ENCODE data around the gene PLEKHA5.

The PLEKHA5 gene

DNA sequence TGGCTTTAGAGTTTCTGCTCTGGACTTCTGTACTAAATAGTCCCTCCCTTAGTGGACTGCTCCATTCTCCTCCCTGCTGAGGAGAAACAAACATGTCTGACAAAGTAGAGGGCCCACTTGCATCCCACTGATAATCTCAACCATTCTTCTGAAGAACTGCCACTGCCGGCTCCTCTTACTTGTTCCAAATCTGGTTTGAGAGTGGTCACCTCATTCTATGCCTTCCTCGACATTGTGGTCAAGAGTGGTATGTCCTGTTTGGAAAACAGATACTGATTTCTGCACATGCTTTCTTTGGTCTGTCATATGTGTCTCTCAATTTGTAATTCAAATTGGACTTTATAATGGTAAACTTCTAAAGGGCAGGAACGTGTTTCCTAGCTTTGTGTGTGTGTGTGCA is 36.3 kb upstream of the PLEKHA5 start:
- H3K27me3 ChIP-seq (ENCODE audit: control insufficient read depth, low read length), result no peaks in the 10 kb centered on the region
- H3K4me2 ChIP-seq (ENCODE audit: low read length), result no peak overlapping the region
- no peaks in the 10 kb centered on the region for H3K9me3 ChIP-seq (ENCODE audit: control insufficient read depth, insufficient read depth, low read length)

DNA sequence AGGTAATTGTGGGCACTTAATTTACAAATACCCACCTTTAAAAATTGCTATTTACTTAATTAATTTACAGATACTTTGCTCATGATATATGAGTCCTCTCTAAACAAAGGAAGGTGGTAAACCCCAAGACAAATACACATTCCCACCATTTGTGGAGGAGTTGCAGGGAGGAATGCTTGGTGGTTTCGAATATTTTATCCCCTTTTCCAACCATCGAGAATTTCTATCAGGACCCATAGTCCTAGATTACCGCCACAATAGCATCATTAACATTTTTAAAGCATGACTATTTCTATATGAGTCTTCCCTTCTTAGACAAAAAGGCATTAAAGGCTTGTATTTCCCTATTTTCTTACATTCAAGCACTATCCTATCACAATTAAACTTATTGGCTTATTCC is 34.2 kb upstream of the PLEKHA5 start:
- Histone ChIP-seq H3K27me3 (ENCODE audit: control insufficient read depth, low read length) (no peaks in the 10 kb centered on the region), H3K4me2 (ENCODE audit: low read length) (no peak overlapping the region), H3K79me2 (ENCODE audit: control insufficient read depth, low read length) (no peaks in the 10 kb centered on the region), H3K4me1 (ENCODE audit: control insufficient read depth, low read length) (no peaks in the 10 kb centered on the region), H4K20me1 (ENCODE audit: control insufficient read depth, insufficient read depth, low read depth, low read length) (no peaks in the 10 kb centered on the region), H3K9me2 (replicated peaks; ENCODE audit: control insufficient read depth, low read length) (no peaks in the 10 kb centered on the region), H3K36me3 (ENCODE audit: control insufficient read depth, low read length) (no peaks in the 10 kb centered on the region), H3F3A (ENCODE audit: control insufficient read depth, insufficient read depth) (no peaks in the 10 kb centered on the region), H3K9me3 (ENCODE audit: control insufficient read depth, insufficient read depth, low read length) (no peaks in the 10 kb centered on the region), H3K4me3 (ENCODE audit: low read length) (no peak overlapping the region), H3K27ac (ENCODE audit: low read depth, low read length) (no peak overlapping the region)
- TF ChIP-seq, protein P1, sequence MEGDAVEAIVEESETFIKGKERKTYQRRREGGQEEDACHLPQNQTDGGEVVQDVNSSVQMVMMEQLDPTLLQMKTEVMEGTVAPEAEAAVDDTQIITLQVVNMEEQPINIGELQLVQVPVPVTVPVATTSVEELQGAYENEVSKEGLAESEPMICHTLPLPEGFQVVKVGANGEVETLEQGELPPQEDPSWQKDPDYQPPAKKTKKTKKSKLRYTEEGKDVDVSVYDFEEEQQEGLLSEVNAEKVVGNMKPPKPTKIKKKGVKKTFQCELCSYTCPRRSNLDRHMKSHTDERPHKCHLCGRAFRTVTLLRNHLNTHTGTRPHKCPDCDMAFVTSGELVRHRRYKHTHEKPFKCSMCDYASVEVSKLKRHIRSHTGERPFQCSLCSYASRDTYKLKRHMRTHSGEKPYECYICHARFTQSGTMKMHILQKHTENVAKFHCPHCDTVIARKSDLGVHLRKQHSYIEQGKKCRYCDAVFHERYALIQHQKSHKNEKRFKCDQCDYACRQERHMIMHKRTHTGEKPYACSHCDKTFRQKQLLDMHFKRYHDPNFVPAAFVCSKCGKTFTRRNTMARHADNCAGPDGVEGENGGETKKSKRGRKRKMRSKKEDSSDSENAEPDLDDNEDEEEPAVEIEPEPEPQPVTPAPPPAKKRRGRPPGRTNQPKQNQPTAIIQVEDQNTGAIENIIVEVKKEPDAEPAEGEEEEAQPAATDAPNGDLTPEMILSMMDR (IDR thresholded peaks at IDR 0.05; ENCODE audit: low read depth, low read length, poor library complexity, severe bottlenecking), result no peak
- no peak for TF ChIP-seq EZH2phosphoT487 (IDR thresholded peaks at IDR 0.05; ENCODE audit: borderline replicate concordance, low read length)

More for the DNA sequence above, 36.3 kb upstream of the PLEKHA5 start:
- Histone ChIP-seq H3K79me2 (ENCODE audit: control insufficient read depth, low read length) (no peaks in the 10 kb centered on the region), H3F3A (ENCODE audit: control insufficient read depth, insufficient read depth) (no peaks in the 10 kb centered on the region), H3K36me3 (ENCODE audit: control insufficient read depth, low read length) (no peaks in the 10 kb centered on the region), H3K9me2 (replicated peaks; ENCODE audit: control insufficient read depth, low read length) (no peaks in the 10 kb centered on the region), H3K4me1 (ENCODE audit: control insufficient read depth, low read length) (no peaks in the 10 kb centered on the region), H4K20me1 (ENCODE audit: control insufficient read depth, insufficient read depth, low read depth, low read length) (no peaks in the 10 kb centered on the region), H3K27ac (ENCODE audit: low read depth, low read length) (no peak overlapping the region), H3K4me3 (ENCODE audit: low read length) (no peak overlapping the region)
- TF ChIP-seq, protein P1 (IDR thresholded peaks at IDR 0.05; ENCODE audit: low read depth, low read length, poor library complexity, severe bottlenecking), result no peak
- TF ChIP-seq EZH2phosphoT487 (IDR thresholded peaks at IDR 0.05; ENCODE audit: borderline replicate concordance, low read length), result no peak

DNA sequence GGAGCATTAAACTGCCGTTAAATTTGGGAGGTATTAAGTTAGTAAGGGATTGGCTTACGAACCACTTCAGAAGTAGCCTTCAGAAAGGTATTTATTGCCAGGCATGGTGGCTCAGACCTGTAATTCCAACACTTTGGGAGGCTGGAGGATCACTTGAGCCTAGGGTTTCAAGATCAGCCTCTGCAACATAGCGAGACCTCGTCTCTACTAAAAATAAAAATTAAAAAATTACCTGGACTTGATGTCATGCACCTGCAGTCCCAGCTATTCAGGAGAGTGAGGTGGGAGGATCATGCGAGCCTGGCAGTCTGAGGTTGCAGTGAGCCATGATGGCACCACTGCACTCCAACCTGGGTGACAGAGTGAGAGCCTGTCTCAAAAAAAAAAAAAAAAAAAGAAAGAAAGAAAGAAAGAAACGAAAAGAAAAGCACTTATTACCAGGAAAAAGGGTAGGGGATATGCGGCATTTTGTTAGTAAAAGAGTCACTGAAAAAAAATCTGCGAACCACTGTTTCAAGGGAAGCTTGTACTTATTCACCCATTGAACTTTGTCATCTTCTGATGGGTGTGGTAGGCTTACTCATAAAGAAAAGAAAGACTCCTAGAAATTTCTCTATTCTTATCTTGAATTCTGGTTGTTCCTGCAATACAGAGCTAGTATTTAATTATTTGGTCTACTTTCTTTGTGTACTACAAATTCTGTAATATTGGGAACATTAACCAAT is 33.6 kb upstream of the PLEKHA5 start:
- Histone ChIP-seq H3K4me1 (ENCODE audit: control insufficient read depth, low read length) (no peaks in the 10 kb centered on the region), H3K9me2 (replicated peaks; ENCODE audit: control insufficient read depth, low read length) (no peaks in the 10 kb centered on the region), H3K36me3 (ENCODE audit: control insufficient read depth, low read length) (no peaks in the 10 kb centered on the region), H3F3A (ENCODE audit: control insufficient read depth, insufficient read depth) (no peaks in the 10 kb centered on the region), H3K9me3 (ENCODE audit: control insufficient read depth, insufficient read depth, low read length) (no peaks in the 10 kb centered on the region), H3K4me2 (ENCODE audit: low read length) (no peak overlapping the region), H3K27me3 (ENCODE audit: control insufficient read depth, low read length) (no peaks in the 10 kb centered on the region), H3K27ac (ENCODE audit: low read depth, low read length) (no peak overlapping the region), H4K20me1 (ENCODE audit: control insufficient read depth, insufficient read depth, low read depth, low read length) (no peaks in the 10 kb centered on the region), H3K79me2 (ENCODE audit: control insufficient read depth, low read length) (no peaks in the 10 kb centered on the region), H3K4me3 (ENCODE audit: low read length) (no peak overlapping the region)
- TF ChIP-seq, protein P1 (IDR thresholded peaks at IDR 0.05; ENCODE audit: low read depth, low read length, poor library complexity, severe bottlenecking), result no peak
- no peak for TF ChIP-seq EZH2phosphoT487 (IDR thresholded peaks at IDR 0.05; ENCODE audit: borderline replicate concordance, low read length)
